Ecto neural progenitor cell (in vitro differentiated cells): ENCODE results near the gene SLC22A12.
"Not testable (repeated sequence)": the region's sequence is repeated elsewhere in the genome, so short reads cannot be mapped to it uniquely, and the experiment has no call there.

Source experiments
- DNase-seq: peaks from one replicate; pipeline ENCODE4 v3.0.0-alpha.2; 2018; ENCODE audit warnings: low spot score

The SLC22A12 gene

GRCh38 chr11:64590763-64591221, at the start of gene SLC22A12:
Gene SLC22A12 (plus strand): TSS chr11:64591220. CDS start chr11:64591557, 337 bp downstream.
- no peak for DNase-seq

- no peak for DNase-seq
These were observed 48.6 kb upstream of the SLC22A12 start for GRCh38 chr11:64542172-64543125.

- DNase-seq = no peak
These were observed 47.2 kb upstream of the SLC22A12 start for GRCh38 chr11:64543818-64544217.

- DNase-seq = no peak
These were observed 46.3 kb upstream of the SLC22A12 start for GRCh38 chr11:64544616-64545296.

GRCh38 chr11:64545619-64546018, 45.4 kb upstream of the SLC22A12 start:
- DNase-seq = no peak

GRCh38 chr11:64546176-64546575, 44.8 kb upstream of the SLC22A12 start:
- DNase-seq = no peak

GRCh38 chr11:64546600-64546999, 44.4 kb upstream of the SLC22A12 start:
- no peak for DNase-seq

- no peak for DNase-seq
These were observed 41.1 kb upstream of the SLC22A12 start for GRCh38 chr11:64549969-64550368.

- peak; percentile 76 for DNase-seq
These were observed 37.3 kb upstream of the SLC22A12 start for GRCh38 chr11:64553554-64554201.

GRCh38 chr11:64556044-64556720, 34.8 kb upstream of the SLC22A12 start:
- no peak for DNase-seq

GRCh38 chr11:64556721-64557250, 34.2 kb upstream of the SLC22A12 start:
- DNase-seq = no peak

- DNase-seq = no peak
These were observed 32.8 kb upstream of the SLC22A12 start for GRCh38 chr11:64558065-64558745.

- DNase-seq = no peak
These were observed 32.2 kb upstream of the SLC22A12 start for GRCh38 chr11:64558869-64559268.

GRCh38 chr11:64559351-64560138, 31.5 kb upstream of the SLC22A12 start:
- DNase-seq = no peak

- DNase-seq = no peak
These were observed 30.8 kb upstream of the SLC22A12 start for GRCh38 chr11:64560139-64560771.

- no peak for DNase-seq
These were observed 30.1 kb upstream of the SLC22A12 start for GRCh38 chr11:64560941-64561340.

- not testable (repeated sequence) for DNase-seq
These were observed 29.6 kb upstream of the SLC22A12 start for GRCh38 chr11:64561429-64561828.

GRCh38 chr11:64561984-64562722, 28.9 kb upstream of the SLC22A12 start:
- no peak for DNase-seq
